ENCODE results near the gene BABAM1. TPM values are rescaled to one million over a fixed set of nuclear protein-coding genes. Genes with fewer than 3 reads are reported as not detected.

BABAM1 gene
- total RNA-seq, 3 donors from 2014 or later (not counting 1 experiment from before 2014, with no cell fraction given), result 106 to 127 (median 106) TPM

GRCh38 chr19:17296273-17296672, 29.0 kb downstream of the BABAM1 start:
- H3K4me3 Mint-ChIP-seq, result no peak overlapping the region
- no peak overlapping the region for H3K4me3 ChIP-seq (ENCODE audit: low read length)
- peaks cover 0 to 10% of the 10 kb centered on the region in 2 donors for H3K4me1 Mint-ChIP-seq
- ATAC-seq (no peak), DNase-seq (no peak)
- H3K27ac Mint-ChIP-seq, result no peak overlapping the region
- H3K4me1 ChIP-seq (ENCODE audit: control insufficient read depth, insufficient read depth, low read length), result peaks cover 9% of the 10 kb centered on the region
- no peaks in the 10 kb centered on the region for H3K9me3 Mint-ChIP-seq
- H3K27ac ChIP-seq (ENCODE audit: low read length), result no peak overlapping the region
- no peaks in the 10 kb centered on the region for H3K36me3 Mint-ChIP-seq
- peaks cover 3% of the 10 kb centered on the region for H3K9me3 ChIP-seq (ENCODE audit: control insufficient read depth, insufficient read depth, low read length)
- WGBS (ENCODE audit: insufficient coverage), result 91% methylated on average over 4 of the region's 4 CpGs
- H3K27me3 ChIP-seq (ENCODE audit: control insufficient read depth, insufficient read depth, low read length), result no peaks in the 10 kb centered on the region
- H3K27me3 Mint-ChIP-seq (ENCODE audit: low read depth in 2 of 2), result no peaks in the 10 kb centered on the region
- no peak for TF ChIP-seq CTCF (IDR thresholded peaks at IDR 0.05)
- intact Hi-C loops (cut with micrococcal nuclease), result no loop called here
- H3K36me3 ChIP-seq (ENCODE audit: control insufficient read depth, insufficient read depth, low read length), result no peaks in the 10 kb centered on the region

GRCh38 chr19:17296976-17297375, 29.7 kb downstream of the BABAM1 start:
- peaks cover 0 to 7% of the 10 kb centered on the region in 2 donors for H3K4me1 Mint-ChIP-seq
- no peaks in the 10 kb centered on the region for H3K36me3 Mint-ChIP-seq
- no peak overlapping the region for H3K27ac Mint-ChIP-seq
- intact Hi-C loops (cut with micrococcal nuclease), result no loop called here
- ATAC-seq (no peak), DNase-seq (no peak)
- TF ChIP-seq CTCF (IDR thresholded peaks at IDR 0.05), result no peak
- no peaks in the 10 kb centered on the region for H3K27me3 Mint-ChIP-seq (ENCODE audit: low read depth in 2 of 2)
- peaks cover 7% of the 10 kb centered on the region for H3K4me1 ChIP-seq (ENCODE audit: control insufficient read depth, insufficient read depth, low read length)
- H3K9me3 Mint-ChIP-seq, result no peaks in the 10 kb centered on the region
- no peaks in the 10 kb centered on the region for H3K27me3 ChIP-seq (ENCODE audit: control insufficient read depth, insufficient read depth, low read length)
- H3K4me3 ChIP-seq (ENCODE audit: low read length), result no peak overlapping the region
- H3K9me3 ChIP-seq (ENCODE audit: control insufficient read depth, insufficient read depth, low read length), result peaks cover 3% of the 10 kb centered on the region
- H3K4me3 Mint-ChIP-seq, result no peak overlapping the region
- over 99% methylated on average over 6 of the region's 6 CpGs for WGBS (ENCODE audit: insufficient coverage)
- no peaks in the 10 kb centered on the region for H3K36me3 ChIP-seq (ENCODE audit: control insufficient read depth, insufficient read depth, low read length)
- no peak overlapping the region for H3K27ac ChIP-seq (ENCODE audit: low read length)

GRCh38 chr19:17300992-17301619, 33.9 kb downstream of the BABAM1 start:
- H3K27ac ChIP-seq (ENCODE audit: low read length), result no peak overlapping the region
- H3K9me3 ChIP-seq (ENCODE audit: control insufficient read depth, insufficient read depth, low read length), result peaks cover 3% of the 10 kb centered on the region
- peaks cover 32% of the 10 kb centered on the region for H3K4me1 ChIP-seq (ENCODE audit: control insufficient read depth, insufficient read depth, low read length)
- H3K4me3 Mint-ChIP-seq, result peak overlapping the region; percentile 9
- no peak for ATAC-seq
- no peaks in the 10 kb centered on the region for H3K36me3 Mint-ChIP-seq
- intact Hi-C loops (cut with micrococcal nuclease), result no loop called here
- no peaks in the 10 kb centered on the region for H3K36me3 ChIP-seq (ENCODE audit: control insufficient read depth, insufficient read depth, low read length)
- no peaks in the 10 kb centered on the region for H3K27me3 ChIP-seq (ENCODE audit: control insufficient read depth, insufficient read depth, low read length)
- TF ChIP-seq CTCF (IDR thresholded peaks at IDR 0.05), result no peak
- no peak for DNase-seq
- no peak overlapping the region for H3K4me3 ChIP-seq (ENCODE audit: low read length)
- H3K4me1 Mint-ChIP-seq, result peaks cover 15 to 24% of the 10 kb centered on the region in 2 donors
- WGBS (ENCODE audit: insufficient coverage), result 96% methylated on average over 51 of the region's 51 CpGs
- H3K27ac Mint-ChIP-seq, result peak overlapping the region in 1 of 2 donors; percentile 89
- H3K9me3 Mint-ChIP-seq, result no peaks in the 10 kb centered on the region
- H3K27me3 Mint-ChIP-seq (ENCODE audit: low read depth in 2 of 2), result no peaks in the 10 kb centered on the region
